SK-N-MC (cell line): Measurements from ENCODE around the gene PTPRO.

Source experiments
- DNase-seq: peaks from one replicate; pipeline ENCODE4 v3.0.0-alpha.2; 2011; ENCODE audit warnings: low read depth, low spot score
- H3K27ac ChIP-seq: fragments of 200-600 bp; sonication (generic); 2 replicates; pipeline ENCODE4 v1.5.1; 2016; ENCODE audit warnings: mixed run types
- H3K36me3 ChIP-seq: fragments of 200-600 bp; sonication (generic); 2 replicates; pipeline ENCODE4 v1.6.1; 2017; ENCODE audit warnings: antibody characterized with exemption, low read length, mixed read lengths; ENCODE audit not compliant: insufficient read depth
- H3K4me3 ChIP-seq: fragments of 200-600 bp; sonication (generic); 2 replicates; pipeline ENCODE4 v1.5.1; 2016
- H3K9ac ChIP-seq: fragments of 200-600 bp; sonication (generic); 2 replicates; pipeline ENCODE4 v1.8.0; 2017; ENCODE audit warnings: mixed run types, mixed read lengths; ENCODE audit not compliant: insufficient read length
- H3K9me3 ChIP-seq: fragments of 200-600 bp; sonication (generic); 2 replicates; pipeline ENCODE4 v1.6.1; 2017; ENCODE audit warnings: low read depth, mild to moderate bottlenecking, antibody characterized with exemption, low read length, moderate library complexity, mixed read lengths
- EZH2 ChIP-seq: fragments of 200-600 bp; sonication (generic); IDR thresholded peaks from one replicate; pipeline ENCODE4 v1.6.1; 2017; ENCODE audit warnings: antibody characterized with exemption
- FOXP2 ChIP-seq: optimal IDR thresholded peaks from 2 replicates; pipeline ENCODE3; 2011; ENCODE audit warnings: mild to moderate bottlenecking, moderate library complexity; ENCODE audit not compliant: insufficient read depth; ENCODE audit errors: extremely low read length, control extremely low read depth
- POLR2AphosphoS5 ChIP-seq: IDR thresholded peaks from 2 replicates; pipeline ENCODE4 v1.6.1; 2012; ENCODE audit warnings: mild to moderate bottlenecking, low read depth, low read length, borderline replicate concordance

Gene PTPRO

GRCh38 chr12:15528666-15529065 is 206.4 kb downstream of the PTPRO start:
- no peak for DNase-seq
- Histone ChIP-seq H3K9ac (no peak overlapping the region), H3K4me3 (no peak overlapping the region), H3K9me3 (no peaks in the 10 kb centered on the region), H3K27ac (no peak overlapping the region), H3K36me3 (no peaks in the 10 kb centered on the region)
- TF ChIP-seq FOXP2 (no peak), EZH2 (no peak), POLR2AphosphoS5 (no peak)

- H3K9ac ChIP-seq, result no peak overlapping the region
- H3K27ac ChIP-seq, result no peak overlapping the region
Observed at GRCh38 chr12:15530361-15530760, 208.1 kb downstream of the PTPRO start.

GRCh38 chr12:15532364-15532977 is 210.2 kb downstream of the PTPRO start:
- no peak overlapping the region for H3K27ac ChIP-seq
- TF ChIP-seq EZH2 (no peak), POLR2AphosphoS5 (no peak), FOXP2 (no peak)
- H3K36me3 ChIP-seq, result no peaks in the 10 kb centered on the region
- H3K9ac ChIP-seq, result no peak overlapping the region
- DNase-seq, result no peak
- H3K9me3 ChIP-seq, result no peaks in the 10 kb centered on the region
- no peak overlapping the region for H3K4me3 ChIP-seq

More at GRCh38 chr12:15530361-15530760, 208.1 kb downstream of the PTPRO start:
- no peak for DNase-seq
- no peak for TF ChIP-seq FOXP2
- TF ChIP-seq POLR2AphosphoS5, result no peak
- no peak for TF ChIP-seq EZH2
- Histone ChIP-seq H3K36me3 (no peaks in the 10 kb centered on the region), H3K9me3 (no peaks in the 10 kb centered on the region), H3K4me3 (no peak overlapping the region)

GRCh38 chr12:15534322-15534721 is 212.0 kb downstream of the PTPRO start:
- no peak for DNase-seq
- no peak overlapping the region for H3K27ac ChIP-seq

GRCh38 chr12:15534874-15535273 is 212.6 kb downstream of the PTPRO start:
- no peak overlapping the region for H3K4me3 ChIP-seq

More at GRCh38 chr12:15534322-15534721, 212.0 kb downstream of the PTPRO start:
- Histone ChIP-seq H3K4me3 (no peak overlapping the region), H3K9me3 (no peaks in the 10 kb centered on the region), H3K9ac (no peak overlapping the region), H3K36me3 (no peaks in the 10 kb centered on the region)
- TF ChIP-seq FOXP2 (no peak), EZH2 (no peak), POLR2AphosphoS5 (no peak)

GRCh38 chr12:15535352-15535781 is 213.1 kb downstream of the PTPRO start:
- no peak for TF ChIP-seq FOXP2
- TF ChIP-seq POLR2AphosphoS5, result no peak
- TF ChIP-seq EZH2, result no peak
- Histone ChIP-seq H3K36me3 (no peaks in the 10 kb centered on the region), H3K9me3 (no peaks in the 10 kb centered on the region), H3K27ac (no peak overlapping the region), H3K9ac (no peak overlapping the region), H3K4me3 (no peak overlapping the region)
- no peak for DNase-seq

More at GRCh38 chr12:15534874-15535273, 212.6 kb downstream of the PTPRO start:
- no peak overlapping the region for H3K27ac ChIP-seq
- H3K9ac ChIP-seq, result no peak overlapping the region
- no peak for TF ChIP-seq POLR2AphosphoS5
- no peak for TF ChIP-seq EZH2
- TF ChIP-seq FOXP2, result no peak
- no peaks in the 10 kb centered on the region for H3K36me3 ChIP-seq
- no peaks in the 10 kb centered on the region for H3K9me3 ChIP-seq
- DNase-seq, result no peak

- Histone ChIP-seq H3K9me3 (no peaks in the 10 kb centered on the region), H3K27ac (no peak overlapping the region), H3K9ac (no peak overlapping the region), H3K4me3 (no peak overlapping the region), H3K36me3 (no peaks in the 10 kb centered on the region)
- TF ChIP-seq FOXP2, result no peak
- no peak for TF ChIP-seq POLR2AphosphoS5
- TF ChIP-seq EZH2, result no peak
- DNase-seq, result no peak
Observed at GRCh38 chr12:15536446-15536845, 214.1 kb downstream of the PTPRO start.

GRCh38 chr12:15538881-15539280 is 216.6 kb downstream of the PTPRO start:
- no peak for DNase-seq
- no peak overlapping the region for H3K4me3 ChIP-seq
- no peaks in the 10 kb centered on the region for H3K36me3 ChIP-seq
- no peaks in the 10 kb centered on the region for H3K9me3 ChIP-seq
- no peak overlapping the region for H3K9ac ChIP-seq
- no peak overlapping the region for H3K27ac ChIP-seq
- TF ChIP-seq EZH2 (no peak), FOXP2 (no peak), POLR2AphosphoS5 (no peak)

- TF ChIP-seq EZH2, result no peak
- H3K36me3 ChIP-seq, result no peaks in the 10 kb centered on the region
- no peak overlapping the region for H3K27ac ChIP-seq
- no peak overlapping the region for H3K9ac ChIP-seq
- no peak overlapping the region for H3K4me3 ChIP-seq
- no peaks in the 10 kb centered on the region for H3K9me3 ChIP-seq
- DNase-seq, result no peak
Observed at GRCh38 chr12:15540005-15540404, 217.7 kb downstream of the PTPRO start.
